ENCODE data around the gene IFI44.
A peak's percentile ranks its signal among the peaks of the same experiment; 100 is the strongest.

Gene IFI44

DNA sequence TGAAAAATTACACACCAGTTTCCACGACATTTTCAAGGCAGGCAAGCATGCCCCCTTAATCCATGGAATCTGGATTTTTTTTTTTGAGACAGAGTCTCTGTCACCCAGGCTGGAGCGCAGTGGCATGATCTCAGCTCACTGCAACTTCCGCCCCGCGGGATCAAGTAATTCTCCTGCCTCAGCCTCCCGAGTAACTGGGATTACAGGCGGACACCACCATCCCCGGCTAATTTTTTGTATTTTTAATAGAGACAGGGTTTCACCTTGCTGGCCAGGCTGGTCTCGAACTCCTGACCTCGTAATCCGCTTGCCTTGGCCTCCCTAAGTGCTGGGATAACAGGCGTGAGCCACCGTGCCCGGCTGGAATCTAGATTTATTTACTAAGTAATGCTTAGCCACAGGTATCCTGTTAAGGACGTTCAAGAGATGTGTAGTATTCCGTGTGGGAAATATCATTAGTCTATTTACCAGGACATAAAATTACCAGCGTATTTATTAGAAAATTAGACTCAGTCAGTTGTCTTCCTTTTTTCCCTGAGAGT is 2.5 kb downstream of the IFI44 start:
- DNase-seq, result no peak

DNA sequence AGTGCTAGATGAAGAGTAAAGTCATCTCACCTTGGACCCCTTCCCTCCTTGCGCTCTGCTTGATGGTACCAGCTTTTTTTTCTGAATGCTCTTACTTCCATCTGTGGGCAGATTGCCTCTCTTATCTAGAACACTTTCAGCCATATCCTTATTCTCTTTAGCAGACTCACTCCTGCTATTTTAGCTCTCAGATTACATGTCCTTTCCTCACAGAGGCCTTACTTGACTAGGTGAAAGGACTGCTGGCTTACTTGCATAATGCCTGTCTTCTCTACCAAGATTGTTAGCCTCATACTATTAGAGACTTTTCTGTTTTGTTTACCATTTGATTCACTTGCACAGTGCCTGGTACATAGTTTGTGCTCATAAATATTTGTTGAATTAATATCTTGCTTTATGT is 9.3 kb downstream of the IFI44 start:
- no peak for DNase-seq

DNA sequence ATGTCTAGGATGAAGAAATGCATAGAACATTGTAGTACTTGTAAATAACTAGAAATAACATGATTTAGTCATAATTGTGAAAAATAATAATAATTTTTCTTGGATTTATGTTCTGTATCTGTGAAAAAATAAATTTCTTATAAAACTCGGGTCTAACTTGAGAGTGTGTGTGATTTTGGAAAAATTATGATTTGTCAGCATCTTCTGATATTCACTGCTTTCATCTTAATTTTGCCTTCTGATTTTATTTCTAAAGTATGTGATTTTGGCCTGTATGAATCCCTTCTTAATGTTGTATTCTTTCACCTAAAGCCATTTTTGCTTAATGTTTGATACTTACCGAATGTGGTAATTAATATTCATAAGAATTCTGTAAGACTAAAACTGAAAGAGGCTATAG is 14.3 kb downstream of the IFI44 start:
- DNase-seq, result no peak

DNA sequence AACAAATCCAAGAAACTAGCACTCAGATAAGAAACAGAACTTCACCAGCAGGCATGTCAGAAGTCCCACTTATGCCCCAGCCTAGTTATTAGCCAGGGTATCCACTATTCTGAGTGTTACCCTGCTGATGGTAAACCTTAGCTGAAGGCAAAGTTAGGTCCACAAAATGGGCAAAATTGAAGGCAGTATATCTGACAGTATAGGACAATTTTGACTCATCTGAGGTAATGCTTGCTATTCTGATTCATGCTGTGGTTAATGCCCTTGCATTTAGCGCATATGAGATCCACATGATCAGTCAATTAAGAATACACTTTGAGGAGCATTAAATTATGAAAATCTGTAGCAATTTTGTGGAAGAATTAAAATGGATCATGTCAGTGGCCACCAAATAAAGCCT is 15.1 kb downstream of the IFI44 start:
- no peak for DNase-seq

DNA sequence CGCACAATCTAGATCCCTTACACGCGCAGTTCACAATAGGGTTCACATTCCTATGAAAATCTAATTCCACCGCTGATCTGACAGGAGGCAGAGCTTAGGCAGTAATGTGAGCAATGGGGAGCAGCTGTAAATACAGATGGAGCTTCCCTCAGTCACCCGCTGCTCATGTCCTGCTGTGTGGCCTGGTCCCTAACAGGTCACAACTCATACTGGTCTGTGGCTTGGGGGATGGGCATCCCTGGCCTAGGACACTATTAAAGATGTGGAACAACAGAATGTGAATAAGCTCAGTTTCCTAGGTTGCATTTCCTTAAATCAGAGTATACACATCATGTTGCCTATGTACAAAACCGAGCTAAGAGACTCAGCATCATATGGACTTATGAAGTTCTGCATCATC is 16.2 kb downstream of the IFI44 start:
- no peak for DNase-seq

DNA sequence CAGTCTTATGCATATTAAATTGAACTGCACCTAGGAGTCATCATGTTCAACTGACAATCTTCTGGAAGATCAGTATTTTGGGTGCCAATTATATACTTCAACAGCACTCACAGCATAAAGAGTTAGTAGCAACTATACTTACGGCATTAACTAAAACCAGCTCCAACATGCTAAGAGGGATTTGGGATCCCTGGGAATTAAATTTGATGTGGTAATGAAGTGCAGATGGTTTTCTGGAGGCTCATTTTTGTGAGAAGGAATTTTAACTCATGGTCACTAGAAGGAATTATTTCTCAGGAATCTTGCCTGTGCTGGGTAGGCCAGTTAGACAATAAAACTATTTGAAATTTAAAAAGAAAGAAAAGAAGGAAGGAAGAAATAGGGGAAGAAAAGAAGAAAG is 18.3 kb downstream of the IFI44 start:
- no peak for DNase-seq

DNA sequence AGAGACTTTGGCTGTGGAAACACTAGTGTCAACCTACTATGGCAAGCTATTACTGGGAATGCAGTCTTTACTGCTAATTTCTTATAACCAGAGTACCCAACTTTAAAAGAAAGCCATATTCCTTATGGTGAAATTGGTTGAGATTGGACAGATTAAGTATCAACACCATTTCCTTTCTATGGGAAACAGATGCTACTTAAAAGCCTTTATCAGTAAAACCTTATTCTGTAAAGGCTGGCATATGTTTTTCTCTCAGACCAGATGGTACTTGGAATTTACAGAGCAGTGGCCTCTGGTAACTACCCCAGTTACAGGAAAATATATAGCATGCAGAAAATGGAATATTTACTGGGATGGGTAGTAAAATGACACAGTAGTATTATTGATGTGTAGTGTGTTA is 18.8 kb downstream of the IFI44 start:
- DNase-seq, result no peak

DNA sequence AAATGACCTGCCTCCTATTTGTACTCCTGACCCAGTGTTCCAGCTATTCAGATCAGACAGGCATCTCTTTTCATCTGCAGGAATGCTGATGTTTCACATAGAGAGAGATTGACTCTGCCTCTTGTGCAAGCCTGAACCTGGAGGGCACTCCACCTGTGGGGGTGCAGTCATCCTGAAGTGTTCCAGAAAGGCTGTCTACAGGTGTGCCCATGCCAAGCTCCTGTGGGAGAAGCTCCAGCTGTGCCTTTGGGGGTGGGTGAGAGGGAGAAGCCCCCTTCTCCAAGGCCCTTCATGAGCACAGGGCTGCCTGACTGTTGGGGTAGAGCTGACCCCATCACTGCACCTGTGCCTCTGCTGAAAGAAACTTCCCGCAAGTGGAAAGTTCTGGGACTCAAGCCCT is 22.8 kb downstream of the IFI44 start:
- DNase-seq, result no peak

DNA sequence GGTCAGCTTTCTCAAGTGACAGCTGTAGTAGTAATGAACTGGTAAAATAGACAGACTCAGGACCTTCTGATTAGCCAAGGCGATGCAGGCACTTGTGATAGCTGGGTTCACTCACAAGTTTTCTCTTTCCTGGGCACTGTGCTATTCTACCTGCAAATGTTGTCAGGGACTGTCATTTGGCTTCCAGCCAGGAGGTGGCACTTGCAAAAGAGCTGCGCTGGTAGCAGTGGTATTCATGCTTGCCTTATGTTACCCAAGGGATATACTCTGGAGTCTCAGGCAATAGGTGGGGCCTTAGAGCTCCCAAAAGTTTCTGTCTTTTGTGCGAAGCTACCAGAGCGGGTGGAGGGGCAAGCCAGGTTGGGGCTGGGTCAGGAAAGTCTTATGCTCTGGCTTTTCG is 23.5 kb downstream of the IFI44 start:
- no peak for DNase-seq

DNA sequence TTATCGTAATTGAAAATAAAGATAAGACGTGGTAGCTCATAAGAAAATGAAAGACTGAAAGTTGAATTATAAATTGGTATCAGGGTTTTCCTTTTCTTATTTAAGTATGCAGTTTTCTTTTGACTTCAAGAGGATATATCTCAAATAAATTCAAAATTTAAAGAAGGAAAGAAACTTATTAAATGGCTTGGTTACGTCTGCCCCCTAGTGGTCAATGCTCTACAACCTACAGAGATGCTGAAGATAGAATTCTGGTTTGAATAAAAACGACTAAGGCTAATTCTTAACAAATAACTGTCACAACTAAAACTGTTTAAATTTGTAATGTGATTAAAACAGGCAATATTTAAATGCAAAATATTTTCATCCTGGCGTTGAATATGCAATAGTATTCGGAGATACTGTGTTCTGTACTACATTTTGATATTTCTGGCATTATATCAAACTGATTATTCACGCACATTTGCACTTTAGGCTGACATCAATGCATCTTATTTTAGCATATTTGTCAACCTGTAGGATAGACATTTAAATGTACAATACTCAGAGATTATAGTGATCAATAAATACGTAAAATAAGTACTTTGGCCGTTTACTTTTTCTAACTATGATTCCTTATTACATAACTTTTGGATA is 26.8 kb downstream of the IFI44 start:
- DNase-seq, result peak; percentile 72

DNA sequence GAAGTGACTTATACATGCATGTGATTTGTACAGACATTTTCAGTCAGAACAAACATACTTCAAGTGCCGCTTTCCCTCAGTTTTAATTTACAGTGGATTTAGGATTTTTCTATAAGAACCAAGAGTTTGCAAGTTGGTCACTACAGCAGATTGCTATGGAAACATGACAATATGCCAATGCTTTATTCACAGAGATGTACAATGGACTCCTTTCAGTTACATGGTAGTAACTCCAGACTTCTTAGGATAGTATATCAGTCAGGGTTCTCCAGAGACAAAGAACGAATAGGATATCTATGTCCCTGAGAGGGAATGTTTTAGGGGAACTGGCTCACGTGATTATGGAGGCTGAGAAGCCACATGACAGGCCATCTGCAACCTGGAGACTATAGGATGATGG is 27.4 kb downstream of the IFI44 start:
- no peak for DNase-seq

DNA sequence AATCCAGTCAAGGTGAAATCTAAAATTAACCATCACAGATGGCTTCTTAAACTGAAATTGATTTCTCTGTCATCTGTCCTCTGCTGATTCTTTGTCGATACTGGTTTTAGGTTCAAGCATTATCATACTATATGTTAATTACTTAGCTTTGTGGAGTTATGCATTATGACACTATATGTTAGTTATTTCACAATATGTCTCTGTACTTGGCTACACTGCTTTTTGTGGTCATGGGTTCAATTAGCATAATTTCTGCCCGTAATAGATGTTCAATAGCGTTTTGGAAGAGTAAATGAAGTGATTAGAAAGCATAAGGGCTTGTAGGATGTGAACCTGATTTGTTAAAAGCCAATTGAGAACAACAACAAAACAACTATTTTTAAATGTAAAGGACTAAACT is 28.2 kb downstream of the IFI44 start:
- DNase-seq, result no peak

DNA sequence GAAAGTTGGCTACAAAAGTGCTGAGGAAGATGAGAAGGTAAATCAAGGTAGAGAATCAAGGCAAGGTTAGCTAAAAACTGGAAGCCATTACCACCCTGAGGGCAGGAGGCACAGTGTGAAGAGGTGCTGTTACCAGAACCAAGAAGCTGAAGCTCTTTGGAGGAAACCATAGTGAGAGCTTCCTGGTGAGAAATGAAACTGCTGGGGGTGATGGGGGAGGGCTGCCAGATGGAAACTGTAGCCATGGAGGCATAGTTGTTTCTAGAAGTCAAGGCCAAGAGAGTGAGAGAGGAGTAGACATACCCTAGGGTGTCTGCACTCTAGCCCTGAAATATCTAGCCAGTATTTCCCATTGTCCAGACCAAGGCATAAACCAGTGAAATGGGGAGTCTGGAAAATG is 28.7 kb downstream of the IFI44 start:
- DNase-seq, result no peak

DNA sequence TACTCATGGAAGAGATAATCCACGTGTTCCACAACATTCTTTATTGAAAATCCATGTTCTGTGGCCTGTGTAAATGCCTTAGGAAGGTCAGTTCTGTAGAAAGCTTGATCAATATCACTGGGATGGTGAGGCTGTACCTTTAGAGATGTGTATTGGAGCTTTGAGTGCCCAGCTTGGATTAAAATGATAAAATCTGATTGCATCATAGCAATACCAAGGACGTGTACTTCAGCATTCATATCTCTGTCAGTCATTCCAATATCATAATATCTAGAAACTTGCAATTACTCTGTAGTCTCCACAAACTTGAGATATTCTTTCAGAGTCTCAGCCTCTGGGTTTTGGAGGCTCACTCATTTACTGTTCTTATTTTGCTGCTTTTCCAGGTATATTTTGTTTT is 31.6 kb downstream of the IFI44 start:
- DNase-seq, result no peak

DNA sequence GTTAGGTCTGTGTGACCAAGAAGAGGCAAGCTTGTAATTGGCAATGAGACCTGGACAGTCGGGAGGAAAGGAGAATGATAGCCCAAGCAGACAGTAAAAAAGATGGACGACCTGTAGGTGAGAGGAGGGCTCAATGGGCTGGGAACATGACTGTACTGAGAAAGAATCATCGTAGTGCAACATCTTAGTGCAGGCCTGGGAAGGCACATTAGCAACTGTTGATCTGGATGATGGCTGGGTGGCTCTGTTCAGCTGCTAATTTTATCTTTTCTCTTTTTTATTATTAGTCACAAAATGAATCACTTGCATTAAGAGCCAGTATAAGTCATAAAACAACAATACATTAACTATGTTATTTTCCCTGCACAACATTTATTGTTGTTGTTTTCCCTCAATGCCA is 32.9 kb downstream of the IFI44 start:
- DNase-seq, result no peak

DNA sequence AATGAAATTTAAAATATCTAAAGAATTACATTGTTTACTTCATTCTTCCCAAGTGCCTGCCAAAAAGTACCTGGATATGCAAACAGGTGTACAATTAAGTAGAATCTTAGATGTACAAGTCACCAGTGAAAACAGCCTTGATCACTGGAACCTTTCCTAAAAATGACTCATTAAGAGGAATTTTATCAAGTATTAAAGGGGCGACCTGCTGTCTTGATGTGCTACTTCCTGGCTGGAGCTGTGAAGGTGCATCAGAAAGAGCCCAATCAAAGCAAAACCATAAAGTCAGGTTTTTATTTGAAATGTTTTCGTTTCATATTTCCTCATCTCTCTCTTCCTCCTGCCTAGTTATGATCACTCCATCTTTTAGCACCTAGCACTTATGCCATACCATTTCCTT is 33.4 kb downstream of the IFI44 start:
- DNase-seq, result no peak

DNA sequence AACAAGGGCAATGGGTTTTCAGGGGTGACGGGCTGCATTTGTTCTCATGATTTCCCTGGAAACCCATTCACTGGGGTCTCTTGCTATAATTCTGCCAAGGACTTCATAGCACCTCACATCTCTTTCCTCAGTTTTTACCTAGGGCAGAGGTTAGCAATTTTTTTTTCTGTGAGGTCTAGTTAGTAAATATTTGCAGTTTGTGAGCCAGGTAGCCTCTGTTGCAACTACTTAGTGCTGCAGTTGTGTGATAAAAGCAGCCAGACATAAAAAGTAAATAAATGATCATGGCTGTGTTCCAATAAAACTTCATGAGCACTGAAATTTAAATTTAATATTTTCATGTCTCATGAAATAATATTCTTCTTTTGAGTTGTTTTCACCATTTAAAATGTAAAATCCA is 37.7 kb downstream of the IFI44 start:
- no peak for DNase-seq

DNA sequence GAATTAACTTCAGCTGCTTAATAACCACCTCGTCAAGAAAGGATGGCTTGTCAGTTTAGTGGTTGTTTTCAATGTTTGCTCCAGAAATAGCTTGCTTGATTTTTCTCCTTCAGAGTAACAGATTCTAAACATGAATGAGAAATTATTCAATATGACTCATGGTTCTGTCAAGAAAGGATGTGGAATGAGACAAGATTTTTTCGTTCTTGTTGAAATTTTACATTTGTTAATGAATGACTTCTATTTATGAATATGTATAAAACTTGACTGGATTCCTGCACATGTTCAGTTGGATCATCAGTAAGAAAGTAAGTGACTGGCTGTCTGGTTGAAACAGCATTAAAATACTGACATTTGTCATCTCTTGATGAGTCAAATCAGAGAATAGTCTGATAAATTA is 38.3 kb downstream of the IFI44 start:
- DNase-seq, result no peak

DNA sequence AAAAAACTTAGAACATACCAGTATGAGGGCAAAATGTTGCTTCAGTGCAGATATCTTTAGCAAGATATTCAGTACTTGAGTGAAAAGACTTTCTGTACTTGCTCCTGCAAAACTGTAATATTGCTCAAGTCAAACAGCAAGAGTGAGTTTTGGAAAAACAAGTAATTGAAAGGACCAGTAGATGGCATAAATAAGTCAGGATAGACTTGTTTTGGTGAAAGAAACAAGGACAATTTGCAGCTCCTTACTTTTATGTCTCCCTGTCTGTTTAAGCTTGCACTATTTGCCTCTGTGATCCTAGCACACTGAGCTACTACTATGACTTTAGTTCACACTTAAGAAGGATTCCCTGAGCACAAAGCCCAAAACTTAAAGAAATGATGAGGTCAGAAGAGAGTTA is 39.1 kb downstream of the IFI44 start:
- DNase-seq, result no peak

DNA sequence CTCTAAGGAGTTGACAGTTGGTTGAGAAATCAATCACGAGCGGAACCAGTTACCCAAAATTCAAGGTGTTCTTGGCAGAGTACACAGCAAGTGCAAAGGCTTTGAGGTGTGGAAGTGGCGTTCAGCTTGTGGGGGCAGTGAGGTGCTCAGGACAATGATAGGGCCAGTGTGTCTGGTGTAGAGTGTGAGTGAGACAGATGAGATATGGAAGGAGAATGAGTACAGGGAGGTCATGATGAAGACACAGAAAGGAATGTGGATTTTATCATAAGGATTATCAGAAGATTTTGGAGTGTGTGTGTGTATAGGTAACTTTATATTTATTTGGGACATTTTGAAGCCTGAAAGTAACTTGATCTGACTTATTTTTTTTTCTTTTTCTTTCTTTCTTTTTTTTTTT is 40.9 kb downstream of the IFI44 start:
- DNase-seq, result no peak

DNA sequence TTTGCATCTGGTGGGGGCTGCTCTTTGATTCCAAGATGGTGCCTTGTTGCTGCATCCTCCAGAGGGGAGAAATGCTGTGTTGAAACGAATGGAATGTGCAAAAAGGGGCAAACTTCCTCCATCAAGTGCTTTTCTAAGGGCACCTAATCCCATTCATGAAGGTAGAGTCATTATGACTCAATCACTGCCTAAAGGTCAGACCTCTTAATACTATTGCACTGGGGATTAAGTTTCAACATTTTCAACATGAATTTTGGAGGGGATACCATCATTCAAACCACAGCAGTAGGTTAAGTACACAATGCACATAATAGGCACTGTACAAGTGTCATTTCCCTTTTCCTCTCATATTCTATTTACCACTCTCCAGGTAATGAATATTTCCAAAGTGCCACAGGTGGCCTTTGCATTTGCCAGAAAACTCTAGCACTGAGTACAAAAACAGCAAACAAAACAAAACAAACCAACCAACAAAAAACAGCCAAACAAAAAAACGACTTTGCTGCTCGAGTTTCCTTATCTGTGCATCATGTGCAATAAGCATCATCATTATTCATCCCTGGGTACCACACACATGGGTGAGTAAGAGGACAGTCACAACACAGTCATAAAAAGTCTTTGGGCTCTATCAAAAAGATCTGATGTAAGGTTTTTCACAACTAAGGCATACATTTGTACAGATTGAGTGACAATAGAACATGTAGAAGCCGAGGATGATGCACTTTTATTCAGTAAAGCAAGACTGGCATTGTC is 42.5 kb downstream of the IFI44 start:
- no peak for DNase-seq

DNA sequence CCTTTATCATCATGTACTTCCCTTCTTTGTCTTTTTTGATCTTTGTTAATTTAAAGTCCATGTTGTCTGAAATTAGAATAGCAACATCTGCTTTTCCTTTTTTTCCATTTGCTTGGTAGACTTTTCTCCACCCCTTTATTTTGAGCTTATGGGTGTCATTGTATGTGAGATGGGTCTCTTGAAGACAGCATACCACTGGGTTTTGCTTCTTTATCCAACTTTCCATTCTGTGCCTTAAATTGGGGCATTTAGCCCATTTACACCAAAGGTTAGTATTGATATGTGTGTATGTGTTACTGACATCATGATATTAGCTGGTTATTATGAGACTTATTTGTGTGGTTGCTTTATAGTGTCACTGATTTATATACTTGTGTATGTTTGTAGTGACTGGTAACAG is 50.2 kb downstream of the IFI44 start:
- DNase-seq, result no peak

DNA sequence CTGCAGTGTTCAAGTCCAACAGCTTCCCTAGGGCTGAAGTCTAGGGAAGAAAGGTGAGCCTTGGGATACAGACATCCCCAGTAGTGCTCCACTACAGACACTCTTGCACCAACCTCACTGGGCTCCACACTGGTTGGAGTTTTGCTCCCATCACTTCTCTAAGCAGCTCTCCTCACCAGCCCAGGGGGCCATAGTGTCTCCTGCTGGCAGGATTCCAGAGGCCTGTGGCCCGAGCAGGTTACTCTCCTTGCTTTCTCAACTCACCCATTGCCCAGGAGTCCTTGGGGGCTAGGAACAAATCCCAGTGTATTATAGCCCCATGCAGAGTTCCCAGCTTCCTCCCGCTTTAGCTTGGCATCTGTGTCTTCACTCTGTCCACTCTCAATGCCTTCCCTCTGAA is 52.8 kb downstream of the IFI44 start:
- DNase-seq, result no peak

DNA sequence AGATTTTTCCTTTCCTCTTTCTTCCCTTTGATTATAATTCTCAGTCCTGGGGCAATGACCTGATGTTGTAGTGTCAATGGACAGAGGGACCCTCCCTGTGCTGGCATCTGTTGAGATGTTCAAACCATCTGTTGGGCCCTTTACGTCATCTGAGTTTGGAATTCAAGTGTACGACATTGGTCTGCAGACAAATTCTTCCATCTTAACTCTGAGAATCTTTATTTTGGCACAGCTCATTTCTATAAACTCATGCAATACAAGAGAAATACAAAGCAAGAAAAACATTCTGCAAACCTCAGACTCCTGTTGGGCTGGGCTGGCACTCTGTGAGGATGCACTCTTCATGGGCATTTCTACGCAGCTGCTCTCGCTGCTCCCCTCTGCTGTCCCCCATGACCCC is 54.2 kb downstream of the IFI44 start:
- DNase-seq, result no peak

All from CD4-positive, alpha-beta T cell treated with Interleukin-17A for 1 hour (primary cell).